ENCODE data around the gene HYCC1. TPM values are rescaled to one million over a fixed set of nuclear protein-coding genes. Genes with fewer than 3 reads are reported as not detected.
"Not testable (repeated sequence)": the region's sequence is repeated elsewhere in the genome, so short reads cannot be mapped to it uniquely, and the experiment has no call there.

Gene HYCC1
- total RNA-seq, 2 experiments from 2014 or later = 19.5 to 19.7 TPM

DNA sequence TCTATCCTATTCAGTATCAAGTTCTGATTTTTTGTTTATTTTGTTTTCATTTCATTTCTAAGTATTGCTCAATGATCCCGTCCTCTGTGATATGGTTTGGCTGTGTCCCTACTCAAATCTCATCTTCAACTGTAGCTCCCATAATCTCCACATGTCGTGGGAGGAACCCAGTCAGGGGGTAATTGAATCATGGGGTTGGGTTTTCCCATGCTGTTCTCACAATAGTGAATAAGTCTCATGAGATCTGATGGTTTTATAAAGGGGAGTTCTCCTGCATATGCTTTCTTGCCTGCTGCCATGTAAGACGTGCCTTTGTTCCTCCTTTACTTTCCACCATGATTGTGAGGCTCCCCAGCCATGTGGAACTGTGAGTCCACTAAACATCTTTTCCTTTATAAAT lies 39.3 kb downstream of the HYCC1 start:
- H3K27me3 Mint-ChIP-seq (ENCODE audit: low read depth); H3K9me3 Mint-ChIP-seq; H3K4me3 Mint-ChIP-seq; intact Hi-C loops (cut with micrococcal nuclease); H3K4me1 Mint-ChIP-seq (ENCODE audit: low read depth); DNase-seq; H3K27ac Mint-ChIP-seq: not testable (repeated sequence)
- CTCF ChIA-PET = interaction anchor here (2.3 kb wide), 1 partner anchor 80 kb away, joined by 6 read pairs; no protein-coding TSS in a partner anchor
- H3K36me3 Mint-ChIP-seq (ENCODE audit: low read depth) = peaks cover 20% of the 10 kb centered on the region

GRCh38 chr7:22972207-22972606 lies 41.7 kb downstream of the HYCC1 start:
- CTCF ChIA-PET = interaction anchor here (0.6 to 1.2 kb wide), 2 partner anchors 37 to 114 kb away, joined by 3 read pairs; no protein-coding TSS in a partner anchor
- intact Hi-C loops (cut with micrococcal nuclease) = no loop called here

DNA sequence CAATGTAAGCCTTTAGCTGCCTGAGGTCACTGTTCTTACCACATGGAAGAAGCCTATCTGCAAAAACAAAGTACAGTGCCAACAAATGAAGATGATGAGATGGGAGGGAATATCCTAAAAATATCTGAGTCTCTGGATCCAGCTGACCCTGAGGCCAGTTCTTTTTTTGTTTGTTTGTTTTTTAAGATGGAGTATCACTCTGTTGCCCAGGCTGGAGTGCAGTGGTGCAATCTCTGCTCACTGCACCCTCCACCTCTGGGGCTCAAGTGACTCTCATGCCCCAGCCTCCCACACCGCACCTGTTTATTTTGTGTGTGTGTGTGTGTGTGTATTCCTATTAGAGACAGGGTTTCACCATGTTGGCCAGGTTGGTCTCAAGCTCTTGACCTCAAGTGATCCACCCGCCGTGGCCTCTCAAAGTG lies 44.9 kb downstream of the HYCC1 start:
- CTCF ChIA-PET = no interaction called here
- intact Hi-C loops (cut with micrococcal nuclease) = no loop called here

More at GRCh38 chr7:22972207-22972606, 41.7 kb downstream of the HYCC1 start:
- Mint-ChIP-seq H3K4me3 (no peak overlapping the region), H3K27ac (no peak overlapping the region), H3K9me3 (no peaks in the 10 kb centered on the region), H3K27me3 (ENCODE audit: low read depth) (no peaks in the 10 kb centered on the region), H3K4me1 (ENCODE audit: low read depth) (no peaks in the 10 kb centered on the region), H3K36me3 (ENCODE audit: low read depth) (peaks cover 22% of the 10 kb centered on the region)
- DNase-seq = no peak

More for the DNA sequence above, 44.9 kb downstream of the HYCC1 start:
- Mint-ChIP-seq H3K27ac (no peak overlapping the region), H3K4me3 (no peak overlapping the region), H3K9me3 (no peaks in the 10 kb centered on the region), H3K27me3 (ENCODE audit: low read depth) (no peaks in the 10 kb centered on the region), H3K36me3 (ENCODE audit: low read depth) (peaks cover 5% of the 10 kb centered on the region), H3K4me1 (ENCODE audit: low read depth) (no peaks in the 10 kb centered on the region)
- DNase-seq = no peak

Other genes starting within 250 kb of the HYCC1 start
- gene TOMM7, start 191.3 kb downstream of the HYCC1 start, total RNA-seq = 100 to 1,000 TPM; 269 to 297 TPM
- gene KLHL7, start 91.7 kb upstream of the HYCC1 start, total RNA-seq = 10 to 100 TPM; 24.0 to 26.4 TPM
- 10 to 100 TPM; 15.2 to 17.0 TPM for gene NUP42, start 167.9 kb upstream of the HYCC1 start, total RNA-seq
- gene GPNMB, start 232.6 kb upstream of the HYCC1 start, total RNA-seq = under 1 TPM; 0.38 to 0.54 TPM